Measurements from ENCODE around the gene RNF44.

Gene RNF44

DNA sequence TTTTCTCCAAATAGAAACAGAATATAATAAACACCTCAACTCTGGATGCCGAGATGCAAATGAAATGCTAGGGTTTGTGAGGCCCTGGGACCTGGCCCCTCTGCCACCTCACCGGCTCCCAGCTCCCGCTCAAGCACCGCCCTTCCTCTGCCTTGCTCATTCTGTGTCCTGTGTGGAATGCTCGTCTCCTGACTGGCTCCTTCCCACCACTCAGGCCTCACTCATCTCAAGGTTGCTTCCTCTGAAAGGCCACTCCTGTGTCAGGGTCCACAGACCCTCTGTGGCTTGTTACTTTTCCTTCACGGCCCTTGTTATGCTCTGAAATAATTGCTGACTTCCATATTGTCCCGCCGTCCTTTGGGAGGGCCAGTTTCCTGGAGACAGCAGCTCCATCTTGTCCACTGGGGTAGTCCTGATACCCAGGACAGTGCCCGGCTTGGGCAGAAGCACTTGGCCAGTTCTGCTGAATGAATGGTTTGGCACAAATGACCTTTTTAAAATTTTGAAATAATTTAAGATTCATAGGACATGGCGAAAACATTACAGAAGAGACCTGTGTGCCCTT lies 15.4 kb downstream of the RNF44 start:
- no peak for TF ChIP-seq SIN3A (IDR thresholded peaks at IDR 0.05; ENCODE audit: borderline replicate concordance, insufficient read depth, low read length)
- TF ChIP-seq TAF1 (IDR thresholded peaks at IDR 0.05; ENCODE audit: borderline replicate concordance, insufficient read depth, low read length): no peak
- no peak for TF ChIP-seq POLR2AphosphoS5 (IDR thresholded peaks at IDR 0.05; ENCODE audit: low read depth, low read length)
- no peak for TF ChIP-seq REST (IDR thresholded peaks at IDR 0.05; ENCODE audit: insufficient read depth in 1 of 2, low read depth in 2 of 2, low read length in 2 of 2)
- TF ChIP-seq FOXP2 (optimal IDR thresholded peaks at IDR 0.05; ENCODE audit: borderline replicate concordance, extremely low read depth, extremely low read length, insufficient read depth): no peak

GRCh38 chr5:176521286-176521685 lies 15.9 kb downstream of the RNF44 start:
- TF ChIP-seq REST (IDR thresholded peaks at IDR 0.05; ENCODE audit: insufficient read depth in 1 of 2, low read depth in 2 of 2, low read length in 2 of 2): no peak
- no peak for TF ChIP-seq FOXP2 (optimal IDR thresholded peaks at IDR 0.05; ENCODE audit: borderline replicate concordance, extremely low read depth, extremely low read length, insufficient read depth)
- TF ChIP-seq TAF1 (IDR thresholded peaks at IDR 0.05; ENCODE audit: borderline replicate concordance, insufficient read depth, low read length): no peak
- TF ChIP-seq SIN3A (IDR thresholded peaks at IDR 0.05; ENCODE audit: borderline replicate concordance, insufficient read depth, low read length): no peak
- TF ChIP-seq POLR2AphosphoS5 (IDR thresholded peaks at IDR 0.05; ENCODE audit: low read depth, low read length): no peak

DNA sequence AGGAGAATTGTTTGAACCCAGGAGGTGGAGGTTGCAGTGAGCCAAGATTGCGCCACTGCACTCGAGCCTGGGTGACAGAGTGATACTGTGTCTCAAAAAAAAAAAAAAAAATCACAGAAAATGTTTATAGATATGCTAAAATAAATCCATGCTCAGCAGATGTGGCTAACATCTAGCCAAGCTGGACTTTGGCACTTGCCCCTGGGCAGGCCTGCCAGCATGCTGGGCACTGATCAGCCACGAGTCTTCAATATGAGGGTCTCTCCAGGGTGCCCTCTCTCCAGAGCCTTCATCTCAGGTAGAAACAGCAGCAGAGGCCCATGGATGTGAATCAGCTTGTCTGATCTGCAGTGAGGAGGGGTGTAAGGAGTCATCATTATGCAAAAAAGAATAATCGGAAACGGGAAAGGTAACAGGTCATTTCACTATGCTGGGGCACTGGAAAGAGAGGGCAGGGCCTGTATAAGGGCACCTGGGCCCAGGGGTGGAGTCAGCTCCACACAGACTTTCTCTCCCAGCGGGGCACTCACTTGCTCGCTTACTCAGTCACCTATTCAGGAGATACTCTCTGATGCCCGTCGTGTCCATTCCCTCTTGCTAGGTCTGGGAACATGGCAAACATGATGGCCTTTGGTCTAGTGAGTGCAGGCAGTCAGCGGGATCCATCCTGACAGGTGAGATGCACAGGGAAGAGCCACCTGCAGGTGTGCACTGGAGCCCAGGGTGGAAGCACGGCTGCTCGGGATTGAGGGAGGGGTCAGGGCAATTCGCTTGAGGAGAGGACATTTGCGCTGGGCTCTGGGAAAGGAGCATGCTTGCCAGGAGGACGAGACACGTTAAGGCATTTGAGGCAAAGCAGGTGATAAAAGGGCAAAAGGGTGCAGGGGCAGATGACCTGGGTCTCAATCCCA lies 17.1 kb downstream of the RNF44 start:
- TF ChIP-seq TAF1 (IDR thresholded peaks at IDR 0.05; ENCODE audit: borderline replicate concordance, insufficient read depth, low read length): no peak
- no peak for TF ChIP-seq FOXP2 (optimal IDR thresholded peaks at IDR 0.05; ENCODE audit: borderline replicate concordance, extremely low read depth, extremely low read length, insufficient read depth)
- no peak for TF ChIP-seq SIN3A (IDR thresholded peaks at IDR 0.05; ENCODE audit: borderline replicate concordance, insufficient read depth, low read length)
- TF ChIP-seq REST (IDR thresholded peaks at IDR 0.05; ENCODE audit: insufficient read depth in 1 of 2, low read depth in 2 of 2, low read length in 2 of 2): no peak
- TF ChIP-seq POLR2AphosphoS5 (IDR thresholded peaks at IDR 0.05; ENCODE audit: low read depth, low read length): no peak

- TF ChIP-seq REST (IDR thresholded peaks at IDR 0.05; ENCODE audit: insufficient read depth in 1 of 2, low read depth in 2 of 2, low read length in 2 of 2) (no peak), SIN3A (IDR thresholded peaks at IDR 0.05; ENCODE audit: borderline replicate concordance, insufficient read depth, low read length) (no peak), TAF1 (IDR thresholded peaks at IDR 0.05; ENCODE audit: borderline replicate concordance, insufficient read depth, low read length) (no peak), FOXP2 (optimal IDR thresholded peaks at IDR 0.05; ENCODE audit: borderline replicate concordance, extremely low read depth, extremely low read length, insufficient read depth) (no peak), POLR2AphosphoS5 (IDR thresholded peaks at IDR 0.05; ENCODE audit: low read depth, low read length) (no peak)
Measured at GRCh38 chr5:176517053-176517661, 20.0 kb downstream of the RNF44 start.
